ENCODE measurements around the gene USP31.

DNA sequence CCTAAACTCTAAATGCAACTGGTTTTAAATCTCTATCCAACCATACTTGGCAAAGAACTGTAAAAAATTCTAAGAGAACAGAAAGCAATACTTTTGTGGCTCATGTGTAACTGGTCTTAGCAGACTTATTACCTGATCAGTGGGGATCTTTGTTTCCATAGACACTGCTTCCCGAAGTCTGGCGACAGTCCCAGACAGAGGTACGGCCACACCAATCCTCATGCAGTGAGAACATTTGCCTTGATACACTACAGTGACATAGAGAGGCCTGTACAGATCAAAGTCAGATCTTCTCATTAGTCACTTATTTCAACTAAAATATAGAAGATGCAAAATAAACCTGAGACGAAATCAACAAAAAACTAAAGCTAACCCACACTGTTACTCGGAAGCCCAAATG is 43.9 kb downstream of the USP31 start:
- TF ChIP-seq, protein P1, sequence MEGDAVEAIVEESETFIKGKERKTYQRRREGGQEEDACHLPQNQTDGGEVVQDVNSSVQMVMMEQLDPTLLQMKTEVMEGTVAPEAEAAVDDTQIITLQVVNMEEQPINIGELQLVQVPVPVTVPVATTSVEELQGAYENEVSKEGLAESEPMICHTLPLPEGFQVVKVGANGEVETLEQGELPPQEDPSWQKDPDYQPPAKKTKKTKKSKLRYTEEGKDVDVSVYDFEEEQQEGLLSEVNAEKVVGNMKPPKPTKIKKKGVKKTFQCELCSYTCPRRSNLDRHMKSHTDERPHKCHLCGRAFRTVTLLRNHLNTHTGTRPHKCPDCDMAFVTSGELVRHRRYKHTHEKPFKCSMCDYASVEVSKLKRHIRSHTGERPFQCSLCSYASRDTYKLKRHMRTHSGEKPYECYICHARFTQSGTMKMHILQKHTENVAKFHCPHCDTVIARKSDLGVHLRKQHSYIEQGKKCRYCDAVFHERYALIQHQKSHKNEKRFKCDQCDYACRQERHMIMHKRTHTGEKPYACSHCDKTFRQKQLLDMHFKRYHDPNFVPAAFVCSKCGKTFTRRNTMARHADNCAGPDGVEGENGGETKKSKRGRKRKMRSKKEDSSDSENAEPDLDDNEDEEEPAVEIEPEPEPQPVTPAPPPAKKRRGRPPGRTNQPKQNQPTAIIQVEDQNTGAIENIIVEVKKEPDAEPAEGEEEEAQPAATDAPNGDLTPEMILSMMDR (IDR thresholded peaks at IDR 0.05): no peak
- no peak for TF ChIP-seq POLR2A (IDR thresholded peaks at IDR 0.05)

Measured in thyroid gland (tissue), 4 donors.